ENCODE measurements around the gene NKX6-1.

Gene NKX6-1

DNA sequence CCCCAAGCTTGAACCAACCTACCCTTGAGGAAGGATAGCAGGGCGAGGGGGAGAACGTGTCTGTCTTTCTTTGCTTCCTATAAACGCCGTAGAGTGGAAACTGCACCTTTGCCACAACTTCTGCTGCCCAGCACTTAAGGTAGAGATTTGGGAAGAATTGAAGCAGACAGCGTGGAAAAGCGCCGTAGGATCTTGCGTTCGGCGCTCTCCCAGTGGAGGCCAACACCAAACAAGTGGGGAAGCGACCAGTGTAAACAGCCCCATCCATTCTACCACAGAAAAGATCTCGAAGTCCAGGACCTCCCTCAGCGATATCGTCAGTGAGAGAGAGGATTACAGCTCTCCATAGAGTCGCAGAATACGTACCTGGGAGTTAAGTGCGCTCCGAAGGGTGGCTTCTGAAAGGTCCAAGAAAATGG lies 3.9 kb upstream of the NKX6-1 start:
- no peak for ATAC-seq (ENCODE audit: low read depth)

DNA sequence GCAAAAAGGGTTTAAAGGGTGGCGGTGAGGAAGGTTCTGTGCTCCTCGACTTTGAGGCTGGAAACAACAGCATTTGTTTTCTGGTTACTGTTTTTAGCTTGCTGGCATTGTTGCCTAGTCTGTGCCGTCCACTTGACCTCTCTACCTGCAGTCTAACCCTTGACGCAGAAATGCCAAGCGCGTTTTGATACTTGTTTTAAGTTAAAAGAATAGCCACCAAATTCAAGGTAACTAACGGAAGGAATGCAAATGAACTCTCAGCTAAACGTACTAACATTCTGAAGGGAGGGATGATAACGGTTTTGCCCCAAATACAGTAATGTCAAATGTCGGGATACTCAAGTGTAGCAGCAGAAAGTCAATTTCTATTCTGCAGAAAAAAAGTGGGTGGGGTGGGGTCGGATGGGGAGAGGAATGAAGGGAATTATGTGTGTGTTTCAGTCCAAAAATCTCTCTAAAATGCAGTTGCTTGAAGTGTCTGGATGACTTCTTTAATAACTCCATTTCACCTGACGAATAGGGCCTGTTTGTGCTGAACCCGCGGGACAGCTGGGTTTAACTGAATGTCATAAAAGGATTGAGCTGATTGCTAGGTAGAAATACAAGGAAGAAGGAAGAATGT lies 3.4 kb upstream of the NKX6-1 start:
- TF ChIP-seq, protein P1, sequence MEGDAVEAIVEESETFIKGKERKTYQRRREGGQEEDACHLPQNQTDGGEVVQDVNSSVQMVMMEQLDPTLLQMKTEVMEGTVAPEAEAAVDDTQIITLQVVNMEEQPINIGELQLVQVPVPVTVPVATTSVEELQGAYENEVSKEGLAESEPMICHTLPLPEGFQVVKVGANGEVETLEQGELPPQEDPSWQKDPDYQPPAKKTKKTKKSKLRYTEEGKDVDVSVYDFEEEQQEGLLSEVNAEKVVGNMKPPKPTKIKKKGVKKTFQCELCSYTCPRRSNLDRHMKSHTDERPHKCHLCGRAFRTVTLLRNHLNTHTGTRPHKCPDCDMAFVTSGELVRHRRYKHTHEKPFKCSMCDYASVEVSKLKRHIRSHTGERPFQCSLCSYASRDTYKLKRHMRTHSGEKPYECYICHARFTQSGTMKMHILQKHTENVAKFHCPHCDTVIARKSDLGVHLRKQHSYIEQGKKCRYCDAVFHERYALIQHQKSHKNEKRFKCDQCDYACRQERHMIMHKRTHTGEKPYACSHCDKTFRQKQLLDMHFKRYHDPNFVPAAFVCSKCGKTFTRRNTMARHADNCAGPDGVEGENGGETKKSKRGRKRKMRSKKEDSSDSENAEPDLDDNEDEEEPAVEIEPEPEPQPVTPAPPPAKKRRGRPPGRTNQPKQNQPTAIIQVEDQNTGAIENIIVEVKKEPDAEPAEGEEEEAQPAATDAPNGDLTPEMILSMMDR (IDR thresholded peaks at IDR 0.05; ENCODE audit: poor library complexity, severe bottlenecking): no peak
- H3K4me1 ChIP-seq (ENCODE audit: insufficient read depth, poor library complexity, severe bottlenecking): no peaks in the 10 kb centered on the region
- H3K4me3 ChIP-seq (ENCODE audit: severe bottlenecking): no peak overlapping the region
- ATAC-seq (ENCODE audit: low read depth): no peak
- peaks cover 99% of the 10 kb centered on the region for H3K27me3 ChIP-seq (ENCODE audit: insufficient read depth, poor library complexity, severe bottlenecking)
- no peak for DNase-seq (ENCODE audit: low spot score)
- no peaks in the 10 kb centered on the region for H3K36me3 ChIP-seq (ENCODE audit: low read depth)
- no peak overlapping the region for H3K27ac ChIP-seq (ENCODE audit: poor library complexity, severe bottlenecking)
- H3K9me3 ChIP-seq (ENCODE audit: severe bottlenecking): no peaks in the 10 kb centered on the region

More for the DNA sequence above, 3.9 kb upstream of the NKX6-1 start:
- Histone ChIP-seq H3K4me3 (ENCODE audit: severe bottlenecking) (no peak overlapping the region), H3K27ac (ENCODE audit: poor library complexity, severe bottlenecking) (no peak overlapping the region), H3K27me3 (ENCODE audit: insufficient read depth, poor library complexity, severe bottlenecking) (peaks cover 99% of the 10 kb centered on the region), H3K36me3 (ENCODE audit: low read depth) (no peaks in the 10 kb centered on the region), H3K4me1 (ENCODE audit: insufficient read depth, poor library complexity, severe bottlenecking) (no peaks in the 10 kb centered on the region), H3K9me3 (ENCODE audit: severe bottlenecking) (no peaks in the 10 kb centered on the region)
- TF ChIP-seq, protein P1 (IDR thresholded peaks at IDR 0.05; ENCODE audit: poor library complexity, severe bottlenecking): no peak
- DNase-seq (ENCODE audit: low spot score): no peak

DNA sequence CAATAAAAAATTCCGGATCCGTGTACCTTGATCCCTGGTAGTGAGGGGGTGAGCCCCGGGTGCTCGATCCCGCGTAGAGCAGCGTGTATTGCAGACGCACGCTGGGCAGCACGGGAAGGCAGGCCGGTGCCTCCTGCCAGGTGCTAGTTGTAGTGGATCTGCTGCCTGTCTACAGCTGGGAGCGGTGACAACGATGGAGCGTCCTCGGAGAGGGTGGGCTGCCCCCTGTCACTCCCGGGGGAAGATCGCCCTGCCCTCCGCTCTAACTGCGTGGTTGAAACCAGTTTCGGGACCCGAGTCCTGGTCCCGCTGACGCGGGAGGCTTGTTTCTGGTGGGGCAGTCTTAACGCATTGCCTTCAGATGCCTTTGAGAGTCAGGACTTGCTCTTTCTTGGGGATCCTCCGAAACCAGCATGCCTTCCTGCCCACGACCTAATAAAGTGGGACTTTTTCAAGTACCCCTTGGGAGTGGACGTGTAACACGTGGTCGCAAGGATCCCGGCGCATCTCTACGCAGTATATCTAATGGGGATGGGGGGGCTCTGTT lies 2.7 kb upstream of the NKX6-1 start:
- Histone ChIP-seq H3K27me3 (ENCODE audit: insufficient read depth, poor library complexity, severe bottlenecking) (peaks cover 100% of the 10 kb centered on the region), H3K4me1 (ENCODE audit: insufficient read depth, poor library complexity, severe bottlenecking) (no peaks in the 10 kb centered on the region)
- no peak for ATAC-seq (ENCODE audit: low read depth)

DNA sequence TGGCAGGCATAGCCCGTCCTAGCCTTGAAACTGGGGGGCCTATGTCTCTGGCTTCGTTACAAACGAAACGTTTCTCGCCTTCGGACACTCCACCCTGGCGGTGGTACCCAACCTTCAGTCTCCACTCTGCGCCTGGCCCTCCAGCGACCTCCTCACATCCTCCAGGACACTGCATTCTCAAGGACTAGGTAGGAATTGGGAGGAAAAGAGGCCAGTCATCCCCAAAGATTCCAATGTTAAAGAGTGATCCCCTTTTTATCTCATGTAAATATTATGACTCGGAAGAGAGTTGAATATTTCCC lies 2.1 kb upstream of the NKX6-1 start:
- H3K36me3 ChIP-seq (ENCODE audit: low read depth): no peaks in the 10 kb centered on the region
- H3K4me1 ChIP-seq (ENCODE audit: insufficient read depth, poor library complexity, severe bottlenecking): no peaks in the 10 kb centered on the region
- ATAC-seq (ENCODE audit: low read depth): no peak
- H3K27me3 ChIP-seq (ENCODE audit: insufficient read depth, poor library complexity, severe bottlenecking): peaks cover 100% of the 10 kb centered on the region
- no peaks in the 10 kb centered on the region for H3K9me3 ChIP-seq (ENCODE audit: severe bottlenecking)
- DNase-seq (ENCODE audit: low spot score): no peak
- TF ChIP-seq, protein P1 (IDR thresholded peaks at IDR 0.05; ENCODE audit: poor library complexity, severe bottlenecking): no peak
- no peak overlapping the region for H3K4me3 ChIP-seq (ENCODE audit: severe bottlenecking)
- H3K27ac ChIP-seq (ENCODE audit: poor library complexity, severe bottlenecking): no peak overlapping the region

More for the DNA sequence above, 2.7 kb upstream of the NKX6-1 start:
- no peaks in the 10 kb centered on the region for H3K36me3 ChIP-seq (ENCODE audit: low read depth)
- no peak overlapping the region for H3K27ac ChIP-seq (ENCODE audit: poor library complexity, severe bottlenecking)
- no peaks in the 10 kb centered on the region for H3K9me3 ChIP-seq (ENCODE audit: severe bottlenecking)
- TF ChIP-seq, protein P1 (IDR thresholded peaks at IDR 0.05; ENCODE audit: poor library complexity, severe bottlenecking): no peak
- H3K4me3 ChIP-seq (ENCODE audit: severe bottlenecking): no peak overlapping the region
- DNase-seq (ENCODE audit: low spot score): no peak

All from RWPE2 (cell line).